Ishikawa (cell line): Measurements from ENCODE around the gene KRTAP9-1.

ENCODE experiments used
- EP300 ChIP-seq: IDR thresholded peaks from 2 replicates; pipeline ENCODE4 v1.6.1; 2012; ENCODE audit warnings: borderline replicate concordance
- TF ChIP-seq, protein P1 (sequence below): IDR thresholded peaks from 2 replicates; pipeline ENCODE4 v1.6.1; 2012; ENCODE audit warnings: low read depth, mild to moderate bottlenecking

DNA sequence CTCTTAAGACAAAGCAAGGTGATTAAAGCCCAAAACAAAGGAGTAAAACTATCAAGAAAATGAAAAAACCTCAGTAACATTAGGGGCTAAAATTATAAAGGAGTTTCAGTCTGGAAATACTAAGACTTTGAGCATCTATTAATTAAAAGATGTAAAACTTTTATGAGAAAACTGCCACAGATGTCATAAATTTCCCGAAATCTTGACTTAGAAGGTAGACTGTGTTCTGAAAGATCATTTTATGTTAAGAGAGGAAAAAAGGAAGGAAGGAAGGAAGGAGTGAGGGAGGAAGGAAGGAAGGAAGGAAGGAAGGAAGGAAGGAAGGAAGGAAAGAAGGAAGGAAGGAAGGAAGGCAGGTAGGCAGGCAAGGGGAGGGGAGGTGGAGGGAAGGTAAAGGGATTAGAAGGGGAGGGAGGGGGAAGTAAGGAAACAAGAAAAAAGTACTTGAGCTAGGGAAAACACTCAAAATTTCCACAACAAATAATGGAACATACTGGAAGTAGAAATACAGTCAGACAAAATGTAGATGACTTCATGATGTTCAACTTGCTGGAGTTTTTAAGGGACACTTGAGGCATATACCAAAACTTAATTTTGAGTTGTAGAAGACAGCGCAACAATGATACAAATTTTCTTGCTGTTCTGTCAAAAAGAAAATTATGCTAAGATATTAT is 42.0 kb upstream of the KRTAP9-1 start:
- no peak for TF ChIP-seq EP300
- TF ChIP-seq, protein P1, sequence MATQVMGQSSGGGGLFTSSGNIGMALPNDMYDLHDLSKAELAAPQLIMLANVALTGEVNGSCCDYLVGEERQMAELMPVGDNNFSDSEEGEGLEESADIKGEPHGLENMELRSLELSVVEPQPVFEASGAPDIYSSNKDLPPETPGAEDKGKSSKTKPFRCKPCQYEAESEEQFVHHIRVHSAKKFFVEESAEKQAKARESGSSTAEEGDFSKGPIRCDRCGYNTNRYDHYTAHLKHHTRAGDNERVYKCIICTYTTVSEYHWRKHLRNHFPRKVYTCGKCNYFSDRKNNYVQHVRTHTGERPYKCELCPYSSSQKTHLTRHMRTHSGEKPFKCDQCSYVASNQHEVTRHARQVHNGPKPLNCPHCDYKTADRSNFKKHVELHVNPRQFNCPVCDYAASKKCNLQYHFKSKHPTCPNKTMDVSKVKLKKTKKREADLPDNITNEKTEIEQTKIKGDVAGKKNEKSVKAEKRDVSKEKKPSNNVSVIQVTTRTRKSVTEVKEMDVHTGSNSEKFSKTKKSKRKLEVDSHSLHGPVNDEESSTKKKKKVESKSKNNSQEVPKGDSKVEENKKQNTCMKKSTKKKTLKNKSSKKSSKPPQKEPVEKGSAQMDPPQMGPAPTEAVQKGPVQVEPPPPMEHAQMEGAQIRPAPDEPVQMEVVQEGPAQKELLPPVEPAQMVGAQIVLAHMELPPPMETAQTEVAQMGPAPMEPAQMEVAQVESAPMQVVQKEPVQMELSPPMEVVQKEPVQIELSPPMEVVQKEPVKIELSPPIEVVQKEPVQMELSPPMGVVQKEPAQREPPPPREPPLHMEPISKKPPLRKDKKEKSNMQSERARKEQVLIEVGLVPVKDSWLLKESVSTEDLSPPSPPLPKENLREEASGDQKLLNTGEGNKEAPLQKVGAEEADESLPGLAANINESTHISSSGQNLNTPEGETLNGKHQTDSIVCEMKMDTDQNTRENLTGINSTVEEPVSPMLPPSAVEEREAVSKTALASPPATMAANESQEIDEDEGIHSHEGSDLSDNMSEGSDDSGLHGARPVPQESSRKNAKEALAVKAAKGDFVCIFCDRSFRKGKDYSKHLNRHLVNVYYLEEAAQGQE, result no peak
